HG03095 (cell line): ENCODE results near the gene MGMT.

Experiments used
- ATAC-seq: cut with Tn5 transposase; IDR thresholded peaks from one replicate; pipeline ENCODE4 v1.9.1; 2021; ENCODE audit warnings: moderate library complexity; ENCODE audit not compliant: unreplicated experiment

The MGMT gene

DNA sequence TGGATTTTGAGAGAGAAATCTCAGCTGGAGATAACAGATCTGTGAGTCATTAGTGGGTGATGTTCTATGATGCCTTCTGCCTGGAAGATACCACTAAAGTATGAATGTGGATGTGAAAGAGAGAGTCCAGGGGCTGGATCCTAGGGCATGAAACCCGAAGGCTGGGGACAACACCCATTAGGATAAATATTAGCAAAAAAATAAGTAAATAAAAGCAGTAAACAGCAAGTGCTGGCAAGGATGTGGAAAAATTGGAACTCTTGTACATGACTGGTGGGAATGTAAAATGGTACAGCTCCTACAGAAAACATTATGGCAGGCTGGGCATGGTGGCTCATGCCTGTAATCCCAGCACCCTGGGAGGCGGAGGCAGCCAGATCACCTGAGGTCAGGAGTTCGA lies 16.6 kb upstream of the MGMT start:
- no peak for ATAC-seq

DNA sequence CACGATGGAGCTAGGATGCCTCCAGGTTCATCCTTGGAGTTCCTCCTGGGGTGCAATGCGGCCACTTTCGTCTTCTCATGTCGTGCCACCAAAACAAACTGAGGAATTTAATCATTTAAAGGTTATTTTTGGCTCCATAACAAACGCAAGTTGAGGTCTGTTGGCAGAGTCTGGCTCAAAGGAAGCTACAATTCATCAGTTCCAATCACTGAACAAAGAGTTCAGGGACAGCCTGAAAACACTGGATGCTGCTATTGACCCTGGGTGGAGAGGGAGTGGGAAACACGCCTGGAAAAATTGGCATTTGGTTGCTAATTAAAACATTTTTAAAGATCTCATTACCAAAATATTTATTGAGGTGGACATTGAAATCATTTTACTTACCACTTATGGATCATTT lies 11.4 kb upstream of the MGMT start:
- ATAC-seq, result no peak

DNA sequence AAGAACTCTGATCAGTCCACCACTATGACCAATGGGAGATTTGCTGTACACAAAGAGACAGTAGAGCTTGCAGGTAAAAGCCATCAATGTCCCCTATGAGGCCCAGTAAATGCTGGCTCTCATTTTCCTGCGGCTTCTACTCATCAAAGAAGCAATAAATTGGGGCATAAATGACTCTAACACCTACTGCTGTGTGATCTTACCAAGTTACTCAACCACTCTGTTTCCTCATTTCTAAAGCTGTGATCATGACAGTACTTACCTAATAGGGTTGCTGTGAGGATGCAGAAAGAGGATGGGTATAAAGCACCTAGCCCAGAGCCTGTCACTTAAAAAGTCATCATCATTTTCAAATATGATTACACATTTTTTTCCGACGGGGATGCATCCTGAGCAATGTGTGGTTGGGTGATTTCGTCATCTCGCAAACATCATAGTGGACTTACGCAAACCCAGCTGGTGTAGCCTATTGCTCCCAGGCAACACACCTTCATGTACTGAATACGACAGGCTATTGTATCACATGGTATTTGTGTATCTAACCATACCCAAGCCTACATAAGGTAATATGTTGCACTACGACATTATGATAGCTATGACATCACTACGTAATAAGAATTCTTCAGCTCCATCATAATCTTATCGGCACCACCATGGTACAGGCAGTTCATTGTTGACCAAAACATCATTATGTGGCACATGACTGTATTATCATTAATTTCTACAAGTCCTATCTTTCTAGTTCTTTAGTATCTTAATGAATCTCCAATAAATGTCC lies 7.1 kb upstream of the MGMT start:
- no peak for ATAC-seq

DNA sequence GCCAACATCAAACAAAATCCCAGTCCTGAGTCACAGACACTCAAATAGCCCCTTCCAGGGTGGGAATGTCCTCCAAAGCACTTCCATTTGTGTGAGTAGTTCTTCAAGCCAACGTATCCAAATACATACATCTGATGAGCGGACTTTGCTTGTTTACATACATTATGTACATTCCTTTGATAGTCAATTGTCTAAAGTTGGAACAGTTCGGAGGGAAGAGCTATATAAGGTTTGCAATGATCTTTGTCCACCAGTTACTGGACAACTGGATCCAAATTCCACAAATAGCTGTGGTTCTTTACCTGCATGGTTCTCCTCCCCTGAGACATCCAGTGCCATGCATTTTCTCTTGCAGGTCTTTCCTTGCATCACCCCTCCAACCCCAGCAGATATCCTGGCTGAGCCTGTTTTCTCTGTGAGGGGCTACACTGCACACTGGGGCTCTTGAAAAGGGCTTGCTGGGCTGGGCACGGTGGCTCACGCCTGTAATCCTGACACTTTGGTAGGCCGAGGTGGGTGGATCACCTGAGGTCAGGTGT lies 4.7 kb upstream of the MGMT start:
- ATAC-seq, result no peak

DNA sequence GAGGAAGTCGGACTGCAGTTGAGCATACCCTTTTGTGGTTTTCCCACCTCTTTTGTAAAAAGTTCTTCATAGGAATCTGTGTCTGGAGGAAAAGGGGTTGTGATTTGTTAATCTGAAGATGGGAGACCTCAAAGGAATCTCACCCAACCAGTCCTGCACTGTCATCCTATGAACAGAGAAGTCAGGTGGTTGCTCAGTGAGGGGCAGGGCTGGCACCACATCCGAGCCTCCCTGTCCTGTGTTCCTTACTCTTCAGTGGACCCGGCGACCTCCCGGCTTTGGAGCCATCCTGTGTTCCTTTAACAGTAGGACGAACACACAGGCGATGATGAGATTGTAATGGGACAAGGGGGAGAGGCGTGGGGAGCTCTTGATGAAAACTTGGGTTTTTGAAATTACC lies 2.8 kb upstream of the MGMT start:
- no peak for ATAC-seq

DNA sequence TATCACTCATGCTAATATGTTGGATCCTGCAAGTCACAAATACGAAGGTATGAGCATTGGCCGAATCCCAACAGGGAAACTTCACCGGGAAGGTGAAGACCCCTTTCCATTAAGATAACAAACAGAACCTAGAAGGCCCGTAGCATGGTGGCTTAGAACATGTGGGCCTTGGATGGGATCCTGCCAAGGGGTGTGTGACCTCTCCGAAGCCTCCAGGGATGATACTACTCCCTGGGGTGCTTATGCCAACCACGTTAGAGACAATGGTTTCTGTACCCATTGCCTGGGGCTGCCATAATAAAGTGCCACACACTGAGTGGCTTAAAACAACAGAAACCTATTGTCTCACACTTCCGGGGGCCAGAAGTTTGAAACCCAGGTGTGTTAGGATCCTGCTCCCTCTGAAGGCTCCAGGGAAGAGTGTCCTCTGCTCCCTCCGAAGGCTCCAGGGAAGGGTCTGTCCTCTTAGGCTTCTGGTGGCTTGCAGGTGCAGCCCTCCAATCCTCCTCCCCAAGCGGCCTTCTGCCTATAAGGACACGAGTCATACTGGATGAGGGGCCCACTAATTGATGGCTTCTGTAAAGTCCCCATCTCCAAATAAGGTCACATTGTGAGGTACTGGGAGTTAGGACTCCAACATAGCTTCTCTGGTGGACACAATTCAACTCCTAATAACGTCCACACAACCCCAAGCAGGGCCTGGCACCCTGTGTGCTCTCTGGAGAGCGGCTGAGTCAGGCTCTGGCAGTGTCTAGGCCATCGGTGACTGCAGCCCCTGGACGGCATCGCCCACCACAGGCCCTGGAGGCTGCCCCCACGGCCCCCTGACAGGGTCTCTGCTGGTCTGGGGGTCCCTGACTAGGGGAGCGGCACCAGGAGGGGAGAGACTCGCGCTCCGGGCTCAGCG lies 992 bp upstream of the MGMT start:
- ATAC-seq, result no peak

DNA sequence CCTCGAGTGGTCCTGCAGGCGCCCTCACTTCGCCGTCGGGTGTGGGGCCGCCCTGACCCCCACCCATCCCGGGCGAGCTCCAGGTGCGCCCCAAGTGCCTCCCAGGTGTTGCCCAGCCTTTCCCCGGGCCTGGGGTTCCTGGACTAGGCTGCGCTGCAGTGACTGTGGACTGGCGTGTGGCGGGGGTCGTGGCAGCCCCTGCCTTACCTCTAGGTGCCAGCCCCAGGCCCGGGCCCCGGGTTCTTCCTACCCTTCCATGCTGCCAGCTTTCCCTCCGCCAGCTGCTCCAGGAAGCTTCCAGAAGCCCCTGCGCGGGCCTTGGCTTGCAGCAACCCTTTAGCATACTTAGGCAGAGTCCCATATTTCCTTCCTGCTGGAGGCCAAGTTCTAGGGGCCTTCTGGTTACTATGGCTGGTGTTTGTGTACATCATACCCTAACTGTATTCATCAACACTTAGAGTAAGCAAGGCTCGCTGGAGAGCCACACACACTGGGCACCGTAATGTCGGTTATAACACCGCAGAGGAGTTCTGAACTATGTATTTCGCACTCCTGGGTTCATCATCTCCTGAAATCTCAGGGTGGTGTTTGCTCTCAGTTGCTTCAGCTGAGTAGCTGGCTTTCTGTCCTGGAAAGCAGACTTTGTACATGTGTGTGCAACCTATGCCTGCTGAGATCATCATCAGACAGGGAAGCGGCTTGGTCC lies 471 bp downstream of the MGMT start:
- ATAC-seq, result peak; percentile 5

DNA sequence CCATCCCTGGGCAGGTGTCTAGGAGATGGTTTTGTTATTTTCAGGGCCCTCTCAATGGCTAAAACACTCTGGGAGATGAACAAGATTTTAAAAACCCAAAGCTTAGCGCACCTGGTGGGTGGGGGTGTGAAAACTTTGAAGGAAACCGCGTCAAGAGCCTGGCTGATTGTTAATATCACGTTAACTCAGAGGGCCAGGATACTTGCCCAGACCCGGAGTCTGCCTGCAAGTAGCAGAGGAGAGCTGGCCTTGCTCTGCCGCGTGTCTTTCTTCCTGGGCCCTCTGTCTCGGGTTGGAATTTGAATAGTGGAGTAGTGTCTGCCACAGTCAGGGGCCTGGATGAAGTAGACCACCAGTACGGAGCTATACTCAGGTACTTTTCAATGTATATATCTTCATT lies 1.1 kb downstream of the MGMT start:
- no peak for ATAC-seq

DNA sequence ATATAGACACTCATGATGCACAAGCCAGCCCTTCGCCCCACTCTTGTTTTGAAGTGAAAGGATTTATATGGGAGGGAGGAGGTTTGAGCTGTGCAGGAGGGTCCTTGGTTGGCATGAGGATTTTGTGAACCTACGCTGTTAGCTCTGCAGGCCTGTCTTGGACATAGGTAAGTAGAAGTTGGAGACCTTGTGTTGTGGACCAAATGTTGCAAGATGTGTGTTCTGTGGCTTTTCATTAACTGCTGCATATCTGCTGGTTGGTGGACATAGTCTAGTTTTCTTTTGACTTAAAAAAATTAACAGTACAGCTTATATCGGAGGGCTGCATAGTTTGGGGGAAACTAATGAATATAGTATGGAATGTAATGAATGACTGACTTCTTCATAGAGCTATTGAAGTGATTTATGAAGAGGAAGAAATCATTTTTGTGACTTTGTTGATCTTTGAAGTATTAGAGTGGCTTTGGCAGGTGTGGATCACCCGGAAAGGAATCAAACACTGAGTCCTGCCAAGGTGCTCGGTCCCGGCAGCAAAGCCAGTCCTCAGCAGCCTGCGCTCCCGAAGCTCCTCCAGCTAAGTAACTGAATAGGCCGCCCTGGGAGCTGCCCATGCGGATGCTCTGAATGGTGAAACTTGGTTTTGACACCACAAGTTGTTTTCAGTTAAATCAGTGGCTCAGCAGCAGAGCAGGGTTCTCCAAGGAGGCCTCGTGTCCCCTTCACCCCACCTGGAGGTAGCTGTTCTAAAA lies 3.2 kb downstream of the MGMT start:
- ATAC-seq, result no peak

- no peak for ATAC-seq
Measured at GRCh38 chr10:129471447-129472175, 4.6 kb downstream of the MGMT start.

DNA sequence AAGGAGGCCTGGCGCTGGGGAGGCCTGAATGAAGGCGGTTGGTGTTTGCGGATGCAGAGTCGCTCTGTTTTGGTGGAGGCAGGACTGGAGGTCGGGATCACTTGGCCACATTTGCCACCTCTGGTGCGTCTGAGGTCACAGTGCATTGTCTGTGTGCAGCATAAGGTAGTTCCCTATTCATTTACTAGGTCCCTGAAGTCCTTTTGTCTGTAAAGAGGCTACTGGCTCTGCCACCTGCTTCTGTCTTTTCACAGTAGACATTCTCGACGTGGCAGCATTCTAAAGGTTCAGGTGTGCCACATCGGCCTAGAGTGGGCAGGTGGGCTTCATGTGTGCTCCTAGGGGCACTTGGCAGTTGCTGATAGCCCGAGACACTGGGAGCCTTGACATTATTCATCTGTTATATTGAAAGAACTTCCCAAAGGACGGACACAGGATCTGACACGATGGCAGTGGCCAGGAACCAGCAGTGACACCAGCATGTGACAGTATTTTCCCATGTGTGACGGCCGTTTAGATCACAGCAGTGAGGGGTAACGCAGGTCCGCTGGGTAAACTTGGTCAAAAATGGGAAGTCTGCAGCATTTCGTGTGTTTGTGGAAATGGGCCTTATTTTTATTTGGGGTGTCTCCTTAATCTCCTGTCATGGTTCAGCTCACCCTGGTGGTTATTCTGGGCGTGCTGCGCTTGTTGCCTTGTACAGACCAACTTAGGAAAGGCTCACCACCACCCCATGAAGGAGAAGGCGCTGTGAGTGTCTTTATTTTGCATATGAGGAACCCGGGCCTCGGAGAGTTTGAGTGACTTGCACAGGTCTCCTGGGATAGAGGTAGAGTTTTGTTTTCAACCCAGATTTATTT lies 5.9 kb downstream of the MGMT start:
- peak; percentile 47 for ATAC-seq

DNA sequence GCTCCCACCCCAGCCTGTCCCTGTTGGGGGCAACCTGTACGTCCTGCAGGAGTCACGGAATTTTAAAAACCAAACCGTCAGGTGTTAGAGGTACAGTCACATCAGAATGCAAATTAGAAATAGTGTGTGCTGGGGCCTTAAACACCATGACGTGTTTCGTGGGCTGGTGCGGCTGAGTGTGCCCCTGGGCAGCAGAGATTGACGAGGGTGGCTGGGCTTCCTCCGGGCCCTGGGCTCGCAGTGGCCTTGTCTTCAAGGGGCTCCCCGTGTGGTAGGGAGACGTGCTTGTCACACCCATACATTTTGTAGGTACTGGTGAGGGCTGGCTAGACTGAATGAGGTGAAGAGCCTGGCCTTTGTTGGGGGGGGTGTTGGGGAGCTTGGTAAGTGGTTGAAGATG lies 7.6 kb downstream of the MGMT start:
- no peak for ATAC-seq

GRCh38 chr10:129476431-129476830 lies 9.4 kb downstream of the MGMT start:
- ATAC-seq, result no peak

- ATAC-seq, result no peak
Measured at GRCh38 chr10:129477051-129477450, 10.0 kb downstream of the MGMT start.

DNA sequence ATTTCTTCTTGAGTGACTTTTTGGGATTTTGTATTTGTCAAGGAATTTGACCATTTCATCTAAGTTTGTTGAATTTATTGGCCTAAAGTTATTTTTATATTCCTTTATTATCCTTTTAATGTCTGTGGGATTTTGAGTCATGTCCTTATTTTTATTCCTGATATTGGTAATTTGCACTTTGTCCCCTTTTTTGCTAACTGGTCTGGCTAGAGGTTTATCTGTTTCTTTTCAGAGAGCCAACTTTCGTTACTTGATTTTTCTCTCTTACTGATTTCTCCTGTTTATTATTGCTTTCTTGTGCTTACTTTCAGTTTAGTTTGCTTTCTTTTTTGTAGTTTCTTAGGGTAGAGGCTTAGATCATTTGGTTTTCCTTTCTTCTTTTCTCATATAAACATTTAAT lies 14.6 kb downstream of the MGMT start:
- ATAC-seq, result no peak

DNA sequence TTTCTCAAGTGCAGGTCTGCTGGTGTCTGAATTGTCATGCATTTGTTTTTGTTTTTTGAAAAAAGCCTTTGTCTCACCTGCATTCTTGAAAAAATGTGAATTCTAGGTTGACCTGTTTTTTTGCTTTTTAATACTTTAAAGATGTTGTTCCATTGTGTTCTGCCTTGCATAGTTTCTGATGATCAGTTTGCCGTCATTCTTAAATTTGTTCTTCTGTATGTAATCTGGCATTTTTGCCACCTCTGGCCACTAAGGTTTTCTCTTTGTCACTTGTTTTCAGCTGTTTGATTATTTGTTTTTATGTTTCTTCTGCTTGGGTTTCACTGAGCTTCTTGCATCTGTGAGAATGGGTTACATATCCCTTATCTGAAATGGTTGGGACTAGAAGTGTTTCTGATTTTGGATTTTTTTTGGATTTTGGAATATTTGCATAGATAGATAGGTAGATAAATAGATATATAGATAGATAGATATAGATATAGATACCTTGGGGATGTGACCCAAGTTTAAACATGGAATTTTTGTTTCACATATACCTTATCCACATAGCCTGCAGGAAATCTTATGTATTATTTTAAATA lies 16.5 kb downstream of the MGMT start:
- no peak for ATAC-seq

GRCh38 chr10:129486805-129487204 lies 19.8 kb downstream of the MGMT start:
- ATAC-seq, result no peak

DNA sequence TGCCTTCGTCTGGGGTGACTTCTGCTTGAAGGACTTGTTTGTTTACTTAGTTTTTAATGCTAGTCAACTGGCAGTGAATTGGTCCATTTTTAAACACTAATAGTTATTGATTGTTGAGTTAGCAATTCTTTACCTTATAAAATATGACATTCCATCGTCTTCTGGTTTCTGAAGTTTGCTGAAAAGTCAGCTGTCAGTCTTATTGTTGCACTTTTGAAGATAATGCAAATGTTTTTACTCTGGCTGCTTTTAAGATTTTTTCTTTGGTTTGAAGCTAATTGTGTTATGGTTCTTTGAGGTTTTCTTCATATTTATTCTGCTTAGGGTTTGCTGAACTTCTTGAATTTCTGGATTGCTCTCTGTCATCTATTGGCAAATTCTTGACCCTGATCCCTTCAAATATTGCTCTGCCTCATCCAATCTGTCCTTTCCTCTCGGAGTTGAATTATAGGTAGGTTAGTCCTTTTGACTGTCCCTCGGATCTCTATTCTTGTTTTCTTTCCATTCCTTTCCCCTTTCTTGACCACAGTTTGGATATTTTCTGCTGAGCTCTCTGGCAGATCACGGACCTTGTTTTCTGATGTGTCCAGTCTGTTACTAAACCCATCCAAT lies 24.2 kb downstream of the MGMT start:
- ATAC-seq, result no peak
